ENCODE results near the gene CRISPLD2.

CRISPLD2 gene

GRCh38 chr16:84886497-84887090 lies 66.8 kb downstream of the CRISPLD2 start:
- FAIRE-seq: no peak

GRCh38 chr16:84887207-84887606 lies 67.4 kb downstream of the CRISPLD2 start:
- FAIRE-seq: no peak

GRCh38 chr16:84888450-84888849 lies 68.7 kb downstream of the CRISPLD2 start:
- FAIRE-seq: no peak

GRCh38 chr16:84889066-84889465 lies 69.3 kb downstream of the CRISPLD2 start:
- FAIRE-seq: no peak

GRCh38 chr16:84890427-84890826 lies 70.6 kb downstream of the CRISPLD2 start:
- no peak for FAIRE-seq

- no peak for FAIRE-seq
These were observed 71.5 kb downstream of the CRISPLD2 start for GRCh38 chr16:84891149-84891795.

GRCh38 chr16:84892097-84892496 lies 72.3 kb downstream of the CRISPLD2 start:
- FAIRE-seq: no peak

GRCh38 chr16:84893467-84893848 lies 73.7 kb downstream of the CRISPLD2 start:
- no peak for FAIRE-seq

- no peak for FAIRE-seq
These were observed 74.2 kb downstream of the CRISPLD2 start for GRCh38 chr16:84893849-84894599.

GRCh38 chr16:84895016-84895415 lies 75.2 kb downstream of the CRISPLD2 start:
- no peak for FAIRE-seq

GRCh38 chr16:84896847-84897246 lies 77.1 kb downstream of the CRISPLD2 start:
- no peak for FAIRE-seq

- FAIRE-seq: no peak
These were observed 78.2 kb downstream of the CRISPLD2 start for GRCh38 chr16:84897911-84898377.

- FAIRE-seq: no peak
These were observed 78.7 kb downstream of the CRISPLD2 start for GRCh38 chr16:84898447-84898846.

- FAIRE-seq: no peak
These were observed 79.6 kb downstream of the CRISPLD2 start for GRCh38 chr16:84899414-84899813.

- no peak for FAIRE-seq
These were observed 86.2 kb downstream of the CRISPLD2 start for GRCh38 chr16:84905965-84906460.

GRCh38 chr16:84907051-84907450 lies 87.3 kb downstream of the CRISPLD2 start:
- FAIRE-seq: no peak

- FAIRE-seq: no peak
These were observed 87.8 kb downstream of the CRISPLD2 start for GRCh38 chr16:84907575-84907974.

- no peak for FAIRE-seq
These were observed 89.8 kb downstream of the CRISPLD2 start for GRCh38 chr16:84909476-84910085.

GRCh38 chr16:84911486-84912216 lies 91.9 kb downstream of the CRISPLD2 start:
- FAIRE-seq: no peak

- FAIRE-seq: no peak
These were observed 93.5 kb downstream of the CRISPLD2 start for GRCh38 chr16:84913315-84913714.

- no peak for FAIRE-seq
These were observed 94.5 kb downstream of the CRISPLD2 start for GRCh38 chr16:84914273-84914672.

GRCh38 chr16:84916178-84916577 lies 96.4 kb downstream of the CRISPLD2 start:
- FAIRE-seq: no peak

- no peak for FAIRE-seq
These were observed 97.1 kb downstream of the CRISPLD2 start for GRCh38 chr16:84916850-84917249.

All from A204.1 (cell line).